GM12874 (cell line): ENCODE results near the gene CUL4A.

ENCODE experiments used
- TF ChIP-seq, protein P1 (sequence below): IDR thresholded peaks from 2 replicates; pipeline ENCODE4 v1.5.1; 2011; ENCODE audit warnings: low read depth, mild to moderate bottlenecking, control low read depth, low read length, moderate library complexity; ENCODE audit not compliant: insufficient read depth

Gene CUL4A

DNA sequence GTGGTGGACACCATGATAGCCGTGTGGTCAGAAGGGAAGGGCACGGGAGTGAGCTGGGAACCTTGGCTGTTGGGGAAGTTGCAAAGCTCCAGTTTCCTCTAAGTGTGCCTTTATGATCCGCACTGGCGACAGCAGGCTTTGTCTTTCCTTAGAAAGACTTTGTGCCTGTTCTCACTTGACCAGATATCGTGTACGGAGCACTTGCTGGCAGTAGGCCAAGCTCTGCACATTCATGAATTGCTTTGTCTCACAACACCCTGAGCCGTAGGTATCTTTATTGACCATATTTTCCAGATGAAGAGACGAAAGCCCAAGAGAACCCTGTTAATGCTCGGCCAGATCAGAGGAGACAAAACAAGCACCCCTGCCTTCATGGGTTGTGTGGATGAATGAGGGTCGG, 15.1 kb downstream of the CUL4A start:
- TF ChIP-seq, protein P1, sequence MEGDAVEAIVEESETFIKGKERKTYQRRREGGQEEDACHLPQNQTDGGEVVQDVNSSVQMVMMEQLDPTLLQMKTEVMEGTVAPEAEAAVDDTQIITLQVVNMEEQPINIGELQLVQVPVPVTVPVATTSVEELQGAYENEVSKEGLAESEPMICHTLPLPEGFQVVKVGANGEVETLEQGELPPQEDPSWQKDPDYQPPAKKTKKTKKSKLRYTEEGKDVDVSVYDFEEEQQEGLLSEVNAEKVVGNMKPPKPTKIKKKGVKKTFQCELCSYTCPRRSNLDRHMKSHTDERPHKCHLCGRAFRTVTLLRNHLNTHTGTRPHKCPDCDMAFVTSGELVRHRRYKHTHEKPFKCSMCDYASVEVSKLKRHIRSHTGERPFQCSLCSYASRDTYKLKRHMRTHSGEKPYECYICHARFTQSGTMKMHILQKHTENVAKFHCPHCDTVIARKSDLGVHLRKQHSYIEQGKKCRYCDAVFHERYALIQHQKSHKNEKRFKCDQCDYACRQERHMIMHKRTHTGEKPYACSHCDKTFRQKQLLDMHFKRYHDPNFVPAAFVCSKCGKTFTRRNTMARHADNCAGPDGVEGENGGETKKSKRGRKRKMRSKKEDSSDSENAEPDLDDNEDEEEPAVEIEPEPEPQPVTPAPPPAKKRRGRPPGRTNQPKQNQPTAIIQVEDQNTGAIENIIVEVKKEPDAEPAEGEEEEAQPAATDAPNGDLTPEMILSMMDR = no peak

DNA sequence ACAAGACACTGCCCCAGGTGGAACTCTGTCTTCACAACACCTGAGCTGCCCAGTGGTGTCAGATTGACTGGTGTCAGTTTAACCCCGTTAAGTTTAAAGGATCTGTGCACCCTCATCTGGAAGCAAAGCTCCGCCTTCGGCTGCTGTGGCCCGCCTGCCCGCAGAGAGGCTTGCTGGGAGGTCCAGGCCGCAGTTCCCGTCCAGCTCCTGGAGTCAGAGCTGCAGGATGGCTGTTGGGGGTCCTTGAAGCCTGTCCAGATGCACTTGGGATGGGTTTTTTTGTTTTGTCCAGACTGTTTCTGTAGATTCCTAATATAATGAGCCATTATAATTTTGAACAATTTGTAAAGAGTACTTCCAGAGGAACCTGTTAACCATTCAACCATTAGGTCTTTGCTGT, 16.1 kb downstream of the CUL4A start:
- TF ChIP-seq, protein P1 = no peak

DNA sequence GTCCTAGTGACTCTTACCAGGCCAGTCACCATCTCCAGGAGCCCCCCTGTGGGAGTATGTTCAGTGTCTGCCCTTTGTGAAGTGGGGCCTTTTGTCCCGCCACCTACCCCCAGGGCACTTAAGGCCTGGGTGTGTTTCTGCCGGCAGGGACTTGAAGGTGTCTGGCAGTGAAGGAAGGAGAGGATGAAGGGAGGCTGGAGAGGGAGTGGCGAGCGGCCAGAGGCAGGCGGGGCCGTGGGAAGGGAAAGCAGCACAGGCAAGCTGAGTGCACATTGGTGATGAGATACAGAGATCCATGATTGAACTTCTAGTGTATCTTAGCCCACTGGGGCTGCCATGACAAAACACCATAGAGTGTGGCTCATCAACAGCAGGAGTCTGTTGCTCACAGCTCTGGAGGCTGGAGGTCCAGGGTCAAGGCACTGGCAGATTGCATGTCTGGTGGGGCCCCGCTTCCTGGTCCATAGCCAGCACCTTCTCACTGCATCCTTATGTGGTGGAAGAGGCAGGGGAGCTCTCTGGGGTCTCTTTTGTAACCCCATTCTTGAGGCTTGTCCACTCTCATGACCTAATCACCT, 17.5 kb downstream of the CUL4A start:
- TF ChIP-seq, protein P1 = no peak

DNA sequence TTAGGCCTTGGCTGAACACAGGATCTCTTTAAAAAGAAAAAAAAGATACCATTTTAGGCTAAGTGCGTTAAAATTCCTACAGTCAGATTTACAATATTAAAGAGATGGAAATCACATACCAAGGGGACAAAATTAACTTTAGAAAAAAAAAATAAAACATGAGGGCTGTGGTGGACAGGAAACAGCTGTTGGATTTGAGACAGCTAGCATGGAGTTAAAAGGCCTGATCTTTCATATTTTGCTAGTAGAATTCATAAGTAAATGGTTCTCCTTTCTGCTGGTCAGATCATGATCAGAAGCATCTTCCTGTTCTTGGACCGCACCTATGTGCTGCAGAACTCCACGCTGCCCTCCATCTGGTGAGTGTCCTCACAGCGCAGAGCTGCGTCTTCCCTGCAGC, 19.7 kb downstream of the CUL4A start:
- TF ChIP-seq, protein P1 = no peak

DNA sequence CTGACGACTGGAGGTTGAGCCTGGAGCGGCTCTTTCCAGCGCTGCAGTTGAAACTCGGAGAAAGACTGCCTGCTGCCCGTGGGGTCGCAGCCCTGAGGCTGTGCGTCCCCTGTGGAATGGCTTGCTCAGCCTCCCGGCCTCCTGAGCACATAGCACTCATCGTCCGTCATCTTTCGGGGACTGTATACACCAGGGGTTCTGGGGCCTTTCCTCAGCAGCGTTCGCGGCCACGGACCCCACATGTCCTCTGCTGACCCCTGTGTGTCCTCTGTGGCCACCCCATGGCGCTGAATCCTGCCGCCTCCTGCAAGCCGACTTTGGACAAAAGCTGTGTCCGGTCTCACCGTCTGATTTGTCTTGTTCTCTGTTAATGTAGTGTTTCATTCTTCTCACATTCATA, 20.4 kb downstream of the CUL4A start:
- TF ChIP-seq, protein P1 = no peak

DNA sequence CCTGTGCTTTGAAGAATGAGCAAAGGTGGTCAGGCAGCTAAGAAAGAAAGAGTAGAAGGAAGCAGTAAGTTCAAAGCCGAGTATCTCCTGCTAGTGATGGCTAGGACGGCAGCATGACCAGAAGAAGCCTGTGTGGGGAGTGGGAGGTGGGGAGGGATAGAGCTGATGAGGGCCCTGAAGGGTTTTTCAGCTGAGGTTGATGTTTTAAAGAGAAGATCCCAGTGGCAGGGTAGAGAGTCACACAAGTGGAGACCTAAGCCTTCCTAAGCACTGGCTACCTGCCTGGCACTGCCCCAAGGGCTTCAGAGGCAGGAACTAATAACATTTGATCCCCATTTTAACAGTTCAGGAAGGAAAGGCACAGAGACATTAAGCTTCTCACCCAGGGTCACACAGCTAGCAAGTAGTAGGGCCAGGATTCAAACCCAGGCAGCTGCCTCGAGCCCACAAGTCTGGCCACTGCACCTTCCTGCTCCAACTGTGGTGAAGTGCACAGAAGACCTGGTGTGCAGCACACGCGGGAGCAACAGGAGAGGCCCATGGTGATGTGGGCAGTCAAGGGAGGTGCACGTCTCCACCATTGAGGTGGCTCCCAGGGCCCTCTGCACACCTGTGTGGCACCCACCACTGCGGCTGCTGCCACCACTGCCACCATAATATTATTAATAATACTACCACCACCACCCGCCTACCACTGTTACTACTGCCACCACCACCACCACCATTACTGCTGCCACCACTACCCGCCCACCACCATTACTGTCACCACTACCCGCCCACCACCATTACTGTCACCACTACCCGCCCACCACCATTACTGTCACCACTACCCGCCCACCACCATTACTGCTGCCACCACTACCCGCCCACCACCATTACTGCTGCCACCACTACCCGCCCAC, 22.1 kb downstream of the CUL4A start:
- TF ChIP-seq, protein P1 = no peak

DNA sequence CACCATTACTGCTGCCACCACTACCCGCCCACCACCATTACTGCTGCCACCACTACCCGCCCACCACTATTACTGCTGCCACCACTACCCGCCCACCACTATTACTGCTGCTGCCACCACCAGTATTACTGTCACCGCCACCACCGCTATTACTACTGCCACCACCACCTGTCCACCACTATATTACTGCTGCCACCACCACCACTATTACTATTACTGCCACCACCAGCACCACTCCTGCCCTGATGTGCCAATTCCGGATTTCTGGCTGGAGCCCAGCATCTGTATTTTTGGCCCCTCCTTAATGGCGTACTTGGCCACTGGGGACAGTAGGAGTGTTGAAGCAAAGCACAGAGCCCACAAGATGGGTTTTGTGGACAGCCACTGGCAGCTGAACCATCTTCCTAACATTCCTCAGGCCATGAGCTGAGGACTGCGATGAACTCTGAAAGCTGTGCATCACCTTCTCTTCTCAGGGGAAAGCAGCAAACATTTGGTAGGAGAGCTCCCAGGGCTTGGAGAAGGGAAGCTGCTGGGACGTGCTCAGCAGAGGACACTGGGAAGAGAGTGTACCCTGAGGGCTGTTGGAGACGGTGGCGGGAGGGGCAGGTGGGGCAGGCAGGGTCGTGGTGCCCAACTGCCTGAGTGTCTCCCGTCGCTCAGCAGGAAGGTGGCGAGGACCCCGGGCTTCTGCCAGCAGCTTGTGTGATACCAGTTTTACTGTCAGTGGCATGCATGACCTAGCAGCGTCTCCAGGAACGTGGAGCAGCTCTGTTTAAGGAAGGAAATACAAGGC, 23.0 kb downstream of the CUL4A start:
- TF ChIP-seq, protein P1 = no peak
